Astrocyte (in vitro differentiated cells and primary cell): ENCODE results near the gene SNRNP25.

Experiments used
- EZH2 ChIP-seq: IDR thresholded peaks from 2 replicates; pipeline ENCODE4 v1.6.1; 2012; ENCODE audit warnings: mild to moderate bottlenecking, low read length, inconsistent platforms; ENCODE audit not compliant: insufficient read depth
- TF ChIP-seq, protein P1 (sequence below): IDR thresholded peaks from 2 replicates; pipeline ENCODE4 v1.5.1; 2011; ENCODE audit warnings: low read depth, mild to moderate bottlenecking, inconsistent platforms, low read length, moderate library complexity; ENCODE audit not compliant: insufficient read depth

- no peak for TF ChIP-seq EZH2
- TF ChIP-seq, protein P1, sequence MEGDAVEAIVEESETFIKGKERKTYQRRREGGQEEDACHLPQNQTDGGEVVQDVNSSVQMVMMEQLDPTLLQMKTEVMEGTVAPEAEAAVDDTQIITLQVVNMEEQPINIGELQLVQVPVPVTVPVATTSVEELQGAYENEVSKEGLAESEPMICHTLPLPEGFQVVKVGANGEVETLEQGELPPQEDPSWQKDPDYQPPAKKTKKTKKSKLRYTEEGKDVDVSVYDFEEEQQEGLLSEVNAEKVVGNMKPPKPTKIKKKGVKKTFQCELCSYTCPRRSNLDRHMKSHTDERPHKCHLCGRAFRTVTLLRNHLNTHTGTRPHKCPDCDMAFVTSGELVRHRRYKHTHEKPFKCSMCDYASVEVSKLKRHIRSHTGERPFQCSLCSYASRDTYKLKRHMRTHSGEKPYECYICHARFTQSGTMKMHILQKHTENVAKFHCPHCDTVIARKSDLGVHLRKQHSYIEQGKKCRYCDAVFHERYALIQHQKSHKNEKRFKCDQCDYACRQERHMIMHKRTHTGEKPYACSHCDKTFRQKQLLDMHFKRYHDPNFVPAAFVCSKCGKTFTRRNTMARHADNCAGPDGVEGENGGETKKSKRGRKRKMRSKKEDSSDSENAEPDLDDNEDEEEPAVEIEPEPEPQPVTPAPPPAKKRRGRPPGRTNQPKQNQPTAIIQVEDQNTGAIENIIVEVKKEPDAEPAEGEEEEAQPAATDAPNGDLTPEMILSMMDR, result no peak
Measured at GRCh38 chr16:44655-45054, 9.0 kb upstream of the SNRNP25 start.
